Stimulated activated CD8-positive, alpha-beta memory T cell treated with anti-CD3 and anti-CD28 coated beads, Interleukin-4, amount 100 ng/mL, for 48 hours (primary cell): Measurements from ENCODE around the gene ASF1A.

Experiments
- DNase-seq: peaks from one replicate; pipeline ENCODE4 v3.0.0-alpha.2; 2020

The ASF1A gene

DNA sequence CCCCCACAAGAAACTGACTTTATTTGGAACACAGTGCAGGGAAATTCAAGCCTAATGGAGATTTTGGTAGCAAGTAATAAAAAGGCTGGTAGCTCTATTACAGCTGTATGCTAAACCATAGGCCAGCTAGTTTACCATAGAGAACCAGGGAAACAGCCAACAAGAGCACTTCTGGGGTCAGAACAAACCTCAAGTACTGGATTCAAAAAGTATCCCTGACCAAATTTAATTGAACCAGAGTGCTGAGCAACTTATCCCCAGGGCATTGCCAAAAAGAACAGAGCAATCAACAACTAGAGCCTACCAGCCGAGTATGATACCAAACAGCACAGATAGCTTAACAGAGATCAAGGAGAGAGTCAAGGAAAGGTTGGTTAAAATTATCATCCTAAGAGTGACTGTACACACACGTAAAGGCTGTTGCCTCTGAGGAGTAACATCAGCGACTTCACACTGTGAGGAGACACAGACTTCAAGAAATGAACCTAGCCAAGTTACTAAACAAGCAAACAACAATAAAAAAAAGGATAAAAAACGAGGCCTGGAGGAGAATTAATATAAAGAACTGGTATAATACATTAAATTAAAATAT lies 11.5 kb upstream of the ASF1A start:
- no peak for DNase-seq

- no peak for DNase-seq
Measured at GRCh38 chr6:118886641-118887040, 7.3 kb upstream of the ASF1A start.

DNA sequence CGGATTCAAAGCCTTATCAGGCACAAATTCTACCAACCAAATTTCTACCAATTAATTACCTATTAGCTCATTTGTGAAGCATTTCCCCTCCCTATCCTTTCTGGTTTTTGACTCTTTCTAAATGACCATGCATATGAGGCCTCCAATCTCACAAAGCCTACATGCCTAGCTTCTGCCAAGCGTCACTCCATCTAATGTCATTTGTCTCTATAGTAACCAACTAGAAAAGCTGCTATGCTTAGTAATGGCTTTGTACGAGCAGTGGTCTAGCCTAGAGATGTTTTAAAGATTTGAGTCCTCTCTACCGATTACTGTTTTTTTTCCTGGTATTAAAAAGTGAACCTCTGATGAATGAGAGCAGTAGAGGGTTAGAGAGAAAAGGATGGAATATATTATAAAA lies 4.8 kb upstream of the ASF1A start:
- DNase-seq = no peak

- no peak for DNase-seq
Measured at GRCh38 chr6:118890997-118891790, 2.8 kb upstream of the ASF1A start.

- DNase-seq = no peak
Measured at GRCh38 chr6:118892355-118892991, 1.5 kb upstream of the ASF1A start.

GRCh38 chr6:118893064-118893806 lies 717 bp upstream of the ASF1A start:
- no peak for DNase-seq

DNA sequence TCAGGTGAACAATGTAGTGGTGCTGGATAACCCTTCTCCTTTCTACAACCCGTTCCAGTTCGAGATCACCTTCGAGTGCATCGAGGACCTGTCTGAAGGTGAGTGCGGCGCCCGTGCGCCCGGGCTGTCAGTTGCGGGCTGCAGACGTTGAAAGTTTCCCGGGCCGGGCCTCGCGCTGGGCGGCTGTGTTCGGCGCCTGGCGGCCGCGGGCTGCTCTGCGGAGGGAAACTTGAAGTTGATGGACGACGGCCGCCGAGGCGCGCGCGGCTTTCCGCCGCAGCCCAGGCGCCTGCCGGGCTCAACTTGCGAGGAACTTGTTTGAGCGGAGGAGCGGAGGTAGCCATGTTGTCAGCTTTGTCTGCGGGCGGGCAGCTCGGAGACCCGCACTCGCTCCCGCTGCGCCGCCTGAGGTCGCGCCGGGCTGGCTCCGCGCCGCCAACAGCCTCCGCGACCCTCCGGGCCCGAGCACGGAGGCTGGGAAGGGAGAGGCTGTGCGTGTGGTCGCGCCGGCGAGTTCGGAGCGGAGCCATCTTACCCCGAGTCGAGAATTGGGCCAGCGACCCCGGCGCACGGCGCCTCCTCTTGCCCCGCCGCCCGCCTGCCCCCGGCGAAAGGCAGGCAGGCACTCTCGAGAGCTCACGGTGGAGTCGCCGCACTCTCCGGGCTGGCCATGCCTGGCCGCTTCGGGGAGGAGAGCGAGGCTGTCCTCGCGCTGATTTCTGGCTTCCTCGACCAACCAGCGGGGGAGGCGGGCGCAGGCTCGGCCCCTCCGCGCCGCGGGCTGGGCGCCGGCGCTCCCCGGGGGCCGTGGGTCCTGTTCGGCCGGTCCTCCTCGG lies 691 bp downstream of the ASF1A start:
- DNase-seq = peak; percentile 72

DNA sequence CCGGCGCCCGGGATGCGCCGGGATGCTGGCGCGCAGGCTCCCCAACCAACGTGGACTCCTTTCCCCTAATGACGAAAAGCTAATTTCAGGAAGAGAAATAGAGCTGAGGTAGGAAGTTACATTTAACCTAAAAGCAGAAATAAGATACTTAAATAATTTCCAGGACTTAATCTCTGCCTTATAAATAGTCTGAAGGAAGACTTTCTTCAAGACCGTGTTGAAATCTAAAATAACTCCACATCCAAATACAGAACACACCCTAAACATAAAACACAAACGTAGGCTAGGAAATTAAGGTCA lies 1.3 kb downstream of the ASF1A start:
- no peak for DNase-seq

DNA sequence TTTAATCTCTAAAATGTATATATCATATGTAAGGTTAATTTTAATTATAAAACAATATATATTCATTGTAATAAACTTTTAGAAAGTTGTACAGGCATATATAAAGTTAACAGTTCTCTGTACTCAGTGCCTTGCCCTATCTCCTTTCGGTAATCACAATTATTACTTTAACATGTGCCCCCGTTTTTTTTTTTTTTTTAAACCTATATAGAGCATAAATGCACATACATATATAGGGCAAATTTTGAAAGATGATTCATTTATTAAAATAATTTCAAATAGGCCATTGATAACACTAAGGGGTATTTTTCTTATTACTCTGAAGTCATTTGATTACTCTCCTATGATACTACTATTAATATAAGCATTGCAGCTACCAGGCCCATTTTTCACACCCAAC lies 1.9 kb downstream of the ASF1A start:
- no peak for DNase-seq

DNA sequence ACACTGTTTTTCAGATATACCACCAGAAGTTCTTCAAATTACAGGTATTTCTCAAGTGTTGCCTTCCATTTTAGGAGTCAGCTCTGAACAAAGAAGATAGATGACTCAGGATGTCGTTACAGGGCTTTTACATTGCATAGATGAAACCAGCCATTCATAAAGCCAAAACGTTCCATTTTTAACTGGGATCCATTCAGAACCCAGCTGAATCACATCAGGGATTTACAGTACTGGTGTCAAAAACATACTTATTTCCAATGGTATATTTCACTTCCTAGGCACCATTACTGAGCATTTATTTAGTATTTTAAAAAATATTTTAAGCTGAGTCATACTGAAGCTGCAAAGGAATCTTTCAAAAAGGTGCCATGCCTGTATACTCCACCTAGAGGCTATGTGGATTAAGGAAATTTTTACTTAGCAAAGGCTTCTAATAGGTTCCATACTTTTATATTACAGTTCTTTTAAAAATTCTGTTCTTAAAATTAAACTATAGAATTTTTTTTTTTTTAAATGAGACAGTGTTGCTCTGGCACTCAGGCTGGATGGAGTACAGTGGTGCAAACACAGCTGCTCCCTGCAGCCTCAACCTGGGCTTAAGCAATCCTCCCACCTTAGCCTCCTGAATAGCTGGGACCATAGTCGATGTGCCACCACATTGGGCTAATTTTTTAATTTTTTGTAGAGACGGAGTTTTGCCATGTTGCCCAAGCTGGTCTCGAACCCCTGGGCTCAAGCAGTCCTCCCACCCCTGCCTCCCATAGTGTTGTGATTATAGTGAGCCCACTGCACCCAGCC lies 2.6 kb downstream of the ASF1A start:
- DNase-seq = no peak

GRCh38 chr6:118897386-118897785 lies 3.4 kb downstream of the ASF1A start:
- DNase-seq = no peak

- no peak for DNase-seq
Measured at GRCh38 chr6:118899948-118900347, 6.0 kb downstream of the ASF1A start.

- no peak for DNase-seq
Measured at GRCh38 chr6:118902726-118903125, 8.8 kb downstream of the ASF1A start.

DNA sequence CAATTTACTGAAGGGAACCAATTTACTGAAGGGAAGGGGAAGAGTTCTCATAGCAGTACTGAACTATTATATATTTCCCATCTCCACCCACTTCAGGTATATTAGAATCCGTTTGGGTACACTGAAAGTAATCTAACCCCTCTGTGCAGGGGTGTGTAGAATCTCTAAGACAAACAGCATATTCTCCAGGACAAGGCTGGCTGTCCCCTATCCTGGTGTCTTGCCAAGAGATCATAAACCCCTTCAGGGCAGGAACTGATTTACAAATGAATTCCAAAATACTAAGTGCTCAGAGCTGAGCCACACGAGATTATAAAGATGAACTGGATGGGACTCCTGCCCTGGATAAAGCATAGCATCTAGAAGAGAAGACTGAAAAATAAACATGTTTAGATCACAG lies 9.2 kb downstream of the ASF1A start:
- no peak for DNase-seq

GRCh38 chr6:118903691-118904090 lies 9.7 kb downstream of the ASF1A start:
- DNase-seq = no peak

DNA sequence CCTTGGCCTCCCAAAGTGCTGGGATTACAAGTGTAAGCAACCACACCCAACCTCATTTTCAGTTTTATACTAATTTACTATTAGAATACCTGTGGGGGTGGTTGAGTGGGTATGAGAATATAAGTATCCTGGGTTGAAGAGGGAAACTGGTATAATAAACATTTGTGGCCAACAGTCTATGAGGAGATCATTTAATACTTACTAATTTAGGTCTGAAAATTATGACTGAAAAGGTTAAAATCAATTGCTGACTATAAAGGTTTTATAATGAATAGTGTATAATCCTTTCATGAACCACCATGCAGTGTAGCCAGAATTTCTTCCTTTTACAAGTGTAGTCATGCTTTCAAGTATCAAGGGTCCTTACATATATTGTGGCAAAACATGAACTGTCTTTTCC lies 11.1 kb downstream of the ASF1A start:
- no peak for DNase-seq

- no peak for DNase-seq
Measured at GRCh38 chr6:118905851-118906250, 11.9 kb downstream of the ASF1A start.

GRCh38 chr6:118908441-118908840 lies 14.5 kb downstream of the ASF1A start:
- no peak for DNase-seq

DNA sequence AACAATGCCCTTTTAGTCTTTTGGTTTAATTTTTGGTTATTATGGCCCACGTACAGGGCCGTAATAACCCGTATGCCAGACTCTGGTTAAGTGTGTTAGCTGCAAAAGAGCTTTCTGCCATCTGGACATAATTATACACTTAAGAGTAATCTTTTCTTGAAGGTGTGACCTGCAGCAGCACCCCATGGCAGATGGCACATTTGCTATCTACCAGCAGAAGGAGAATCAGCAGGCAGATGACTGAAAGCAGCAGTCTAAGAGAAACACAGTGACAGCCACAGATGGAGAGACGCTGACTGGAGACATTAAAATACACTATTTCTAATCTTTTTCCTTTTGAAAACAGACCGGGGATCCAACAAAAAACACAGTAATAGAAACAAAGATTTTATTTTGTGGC lies 18.7 kb downstream of the ASF1A start:
- DNase-seq = no peak

- no peak for DNase-seq
Measured at GRCh38 chr6:118913161-118913560, 19.2 kb downstream of the ASF1A start.

DNA sequence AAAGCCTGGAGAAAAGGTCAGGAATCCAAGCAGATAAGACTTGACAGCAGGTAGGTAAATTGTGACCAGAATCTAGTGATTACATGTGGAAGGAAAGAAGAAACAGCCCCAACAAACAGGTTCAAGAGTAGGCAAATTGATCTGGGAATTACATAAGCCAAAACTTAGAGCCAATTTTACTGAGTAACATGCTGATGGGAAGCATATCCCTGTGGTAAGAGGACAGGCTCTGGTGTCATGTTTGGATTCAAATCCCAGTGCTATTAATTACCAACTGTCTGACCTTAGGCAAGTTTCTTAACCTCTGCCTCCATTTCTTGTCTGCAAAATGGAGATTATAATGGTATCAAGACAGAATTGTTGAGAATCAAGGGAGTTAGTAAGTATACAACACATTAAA lies 20.6 kb downstream of the ASF1A start:
- no peak for DNase-seq
